ENCODE results near the gene LRRC37A3.
"Not testable (repeated sequence)": the region's sequence is repeated elsewhere in the genome, so short reads cannot be mapped to it uniquely, and the experiment has no call there.

LRRC37A3 gene

DNA sequence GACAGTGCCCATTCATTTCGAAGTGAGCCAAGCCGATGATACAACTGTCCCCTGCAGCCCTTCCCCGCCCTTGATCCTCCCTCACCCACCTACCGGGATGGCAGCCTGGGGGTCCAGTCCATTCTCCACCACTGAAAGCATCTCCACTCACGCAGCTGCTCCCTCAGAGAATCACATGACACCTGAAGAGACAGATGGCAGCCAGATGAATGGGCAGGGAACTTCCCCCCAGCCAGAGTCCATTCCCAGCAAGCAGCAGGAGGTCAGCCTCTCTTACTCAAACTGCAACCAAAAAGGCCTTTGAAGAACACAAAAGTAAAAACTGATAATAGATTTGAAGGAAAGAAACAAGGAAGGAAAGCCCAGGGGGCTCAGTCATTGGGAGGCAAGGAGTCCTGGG, 90.2 kb downstream of the LRRC37A3 start:
- H3K4me1 ChIP-seq (ENCODE audit: insufficient read depth, insufficient read length); H3K4me3 ChIP-seq (ENCODE audit: insufficient read length, low read depth): not testable (repeated sequence)

DNA sequence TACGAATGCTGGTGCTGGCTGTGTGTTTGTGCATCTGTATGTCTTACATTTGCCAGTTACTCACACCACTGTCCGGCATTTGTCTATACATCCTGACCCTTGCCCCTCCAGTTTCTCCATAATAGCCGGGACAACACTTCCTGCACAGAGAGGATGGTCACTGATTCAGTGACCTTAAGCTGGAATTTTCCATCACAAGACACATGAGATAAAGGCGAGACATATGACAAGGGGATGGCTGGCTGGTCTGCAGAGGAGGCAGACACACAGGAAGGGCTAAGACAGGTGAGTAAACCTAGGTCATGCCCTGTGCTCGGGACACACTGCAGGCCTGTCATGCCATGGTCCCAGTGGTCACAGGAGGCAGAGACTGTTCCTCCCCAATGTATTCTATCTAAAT, 100.4 kb downstream of the LRRC37A3 start:
- H3K9me3 ChIP-seq (ENCODE audit: insufficient read depth, low read length); H3K9ac ChIP-seq (ENCODE audit: insufficient read length, low read depth); H3K4me3 ChIP-seq (ENCODE audit: insufficient read length, low read depth); H3K27me3 ChIP-seq (ENCODE audit: insufficient read depth, insufficient read length); DNase-seq (ENCODE audit: low read depth, low spot score); H3K4me1 ChIP-seq (ENCODE audit: insufficient read depth, insufficient read length): not testable (repeated sequence)
- peaks cover 15% of the 10 kb centered on the region for H3K36me3 ChIP-seq (ENCODE audit: insufficient read depth, insufficient read length, low read length)

More for the DNA sequence above, 90.2 kb downstream of the LRRC37A3 start:
- H3K9me3 ChIP-seq (ENCODE audit: insufficient read depth, low read length); H3K36me3 ChIP-seq (ENCODE audit: insufficient read depth, insufficient read length, low read length); H3K27me3 ChIP-seq (ENCODE audit: insufficient read depth, insufficient read length); H3K9ac ChIP-seq (ENCODE audit: insufficient read length, low read depth); DNase-seq (ENCODE audit: low read depth, low spot score): not testable (repeated sequence)

DNA sequence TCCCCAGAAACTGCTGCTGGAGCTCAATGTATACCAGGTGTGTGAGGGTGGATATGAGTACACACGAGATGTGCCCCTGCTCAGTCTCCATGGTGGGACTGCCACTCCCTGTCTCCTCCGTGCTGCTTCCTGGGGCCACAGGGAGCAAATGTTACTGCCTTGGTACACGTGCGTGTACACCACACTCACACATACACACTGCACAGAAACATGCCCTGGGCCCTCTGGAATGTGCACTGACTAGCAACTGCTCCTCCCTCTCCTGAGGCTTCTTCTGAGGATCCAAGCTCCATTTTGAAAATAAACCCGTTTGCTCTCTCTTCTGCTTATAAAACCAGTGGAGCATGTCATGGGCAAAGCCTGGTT, 103.5 kb downstream of the LRRC37A3 start:
- DNase-seq (ENCODE audit: low read depth, low spot score); H3K27me3 ChIP-seq (ENCODE audit: insufficient read depth, insufficient read length); H3K4me3 ChIP-seq (ENCODE audit: insufficient read length, low read depth); H3K36me3 ChIP-seq (ENCODE audit: insufficient read depth, insufficient read length, low read length); H3K9ac ChIP-seq (ENCODE audit: insufficient read length, low read depth); H3K9me3 ChIP-seq (ENCODE audit: insufficient read depth, low read length); H3K4me1 ChIP-seq (ENCODE audit: insufficient read depth, insufficient read length): not testable (repeated sequence)

DNA sequence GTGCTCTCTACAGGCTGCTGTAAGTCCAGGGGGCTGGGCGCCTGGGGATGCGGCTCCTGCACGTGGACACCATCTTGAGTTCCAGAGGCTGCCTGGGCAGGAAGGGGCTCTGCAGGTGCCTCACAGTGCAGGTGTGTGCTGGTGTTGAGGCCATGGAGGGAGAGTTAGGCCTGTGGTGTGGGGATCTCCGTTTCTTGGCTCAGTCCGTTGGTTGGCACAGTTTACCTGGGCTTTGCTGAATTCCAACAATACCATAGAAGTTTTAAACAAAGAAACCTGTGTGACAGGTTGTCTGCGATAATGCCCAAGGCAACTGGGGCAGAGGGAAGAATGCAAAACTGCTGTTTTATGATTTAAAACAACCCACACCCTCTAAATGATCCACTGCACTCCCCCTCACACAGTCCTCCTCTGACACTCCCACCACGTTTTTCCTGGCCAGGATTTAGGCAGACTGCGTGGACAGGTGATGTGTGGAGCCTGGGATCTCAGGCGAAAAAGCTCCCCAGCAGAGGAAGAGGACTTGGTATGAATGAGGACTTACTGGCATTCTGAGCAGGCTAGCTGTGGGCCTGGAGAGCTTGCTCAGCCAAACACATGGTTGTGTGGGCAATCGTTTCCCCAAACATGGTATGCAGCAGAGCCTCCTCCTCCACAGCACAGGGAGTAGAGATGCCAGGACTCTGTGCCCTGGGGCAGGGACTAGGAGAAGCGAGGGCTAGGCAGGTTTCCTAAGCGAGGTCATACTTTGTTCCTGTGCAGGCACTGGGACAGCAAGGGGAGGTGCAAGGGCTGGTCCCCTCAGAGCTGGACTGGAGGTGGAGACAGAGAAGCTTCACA, 104.1 kb downstream of the LRRC37A3 start:
- H3K27me3 ChIP-seq (ENCODE audit: insufficient read depth, insufficient read length); DNase-seq (ENCODE audit: low read depth, low spot score); H3K9me3 ChIP-seq (ENCODE audit: insufficient read depth, low read length); H3K36me3 ChIP-seq (ENCODE audit: insufficient read depth, insufficient read length, low read length); H3K4me1 ChIP-seq (ENCODE audit: insufficient read depth, insufficient read length); H3K9ac ChIP-seq (ENCODE audit: insufficient read length, low read depth); H3K4me3 ChIP-seq (ENCODE audit: insufficient read length, low read depth): not testable (repeated sequence)

DNA sequence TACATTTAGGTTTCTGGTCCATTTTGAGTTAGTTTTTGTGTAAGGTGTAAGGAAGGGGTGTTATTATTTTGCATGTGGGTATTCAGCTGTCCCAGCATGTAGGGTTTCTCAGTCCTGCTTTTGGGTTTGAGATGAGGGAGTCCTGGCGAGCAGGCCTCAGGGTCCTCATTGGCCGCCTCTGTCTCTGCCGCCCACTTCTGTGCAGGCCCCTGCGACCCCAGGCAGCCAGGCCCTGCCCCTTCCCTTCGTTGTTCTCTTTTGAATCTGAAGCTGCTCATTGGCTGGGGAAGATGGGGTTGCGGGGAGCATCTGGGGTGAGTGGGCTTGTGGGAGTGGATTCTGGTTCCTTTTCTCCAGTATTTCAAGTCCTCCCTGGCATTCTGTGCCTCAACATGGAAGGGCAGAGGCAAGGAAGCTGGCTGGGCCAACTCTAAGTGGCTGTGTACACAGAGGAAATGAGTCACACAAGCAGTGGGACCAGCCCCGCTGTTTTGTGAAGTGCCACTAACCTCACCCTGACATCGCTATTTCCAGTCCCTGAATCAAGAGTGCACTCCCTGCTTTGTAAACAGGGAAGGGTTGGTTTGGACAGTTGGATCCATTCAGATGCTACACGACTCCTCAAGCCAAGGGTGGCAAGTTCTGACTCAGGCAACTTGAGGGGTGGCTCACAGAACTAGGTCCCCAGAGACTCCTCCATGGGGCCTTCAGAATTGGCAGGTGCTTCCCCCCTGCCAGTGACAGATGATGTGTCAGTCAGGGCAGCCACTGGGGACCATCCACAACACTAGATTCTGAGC, 110.9 kb downstream of the LRRC37A3 start:
- H3K4me1 ChIP-seq (ENCODE audit: insufficient read depth, insufficient read length); H3K4me3 ChIP-seq (ENCODE audit: insufficient read length, low read depth); H3K27me3 ChIP-seq (ENCODE audit: insufficient read depth, insufficient read length); H3K9me3 ChIP-seq (ENCODE audit: insufficient read depth, low read length); H3K36me3 ChIP-seq (ENCODE audit: insufficient read depth, insufficient read length, low read length); H3K9ac ChIP-seq (ENCODE audit: insufficient read length, low read depth); DNase-seq (ENCODE audit: low read depth, low spot score): not testable (repeated sequence)
